ENCODE measurements around the gene PCDH17. TPM values are rescaled to one million over a fixed set of nuclear protein-coding genes. Genes with fewer than 3 reads are reported as not detected.

The PCDH17 gene
- polyA plus RNA-seq, 3 donors = not detected

DNA sequence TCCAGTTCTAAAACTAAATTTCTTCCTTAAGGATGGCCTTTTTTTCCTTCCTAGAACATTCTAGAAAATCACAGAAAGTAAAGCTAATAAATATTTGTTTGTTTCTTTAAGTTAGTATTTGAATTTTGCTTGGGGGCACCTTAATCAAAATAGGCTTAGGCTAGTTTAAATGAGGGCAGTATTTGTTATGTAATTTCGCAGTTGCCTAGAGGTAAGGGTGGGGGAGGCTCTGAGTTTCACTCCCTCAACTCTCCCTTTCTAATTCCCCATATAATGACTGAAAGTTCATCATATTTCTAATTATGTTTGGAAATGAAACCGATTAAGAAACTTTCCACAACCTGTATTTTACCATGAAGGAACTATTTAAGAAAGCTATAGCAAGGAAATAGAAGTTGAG, 40.6 kb downstream of the PCDH17 start:
- Mint-ChIP-seq H3K4me3 (no peak overlapping the region), H3K36me3 (no peaks in the 10 kb centered on the region), H3K9me3 (peaks cover 0 to 3% (median 0%) of the 10 kb centered on the region in 7 donors), H3K27me3 (ENCODE audit: low read depth in 3 of 3) (no peaks in the 10 kb centered on the region), H3K27ac (no peak overlapping the region), H3K4me1 (no peaks in the 10 kb centered on the region)
- Histone ChIP-seq H3K4me3 (replicated peaks in 1 of 3; ENCODE audit: low read depth in 2 of 3, low read length in 3 of 3) (no peak overlapping the region), H3K79me2 (ENCODE audit: insufficient read depth, low read length) (no peaks in the 10 kb centered on the region), H3K9ac (ENCODE audit: insufficient read depth, low read length, poor library complexity, severe bottlenecking) (no peak overlapping the region), H3K27me3 (ENCODE audit: control insufficient read depth in 2 of 2, insufficient read depth in 2 of 2, low read length in 2 of 2) (no peaks in the 10 kb centered on the region), H4K20me1 (ENCODE audit: insufficient read depth, low read length) (no peaks in the 10 kb centered on the region), H3K27ac (ENCODE audit: low read depth in 1 of 2, low read length in 2 of 2) (no peak overlapping the region), H3K9me3 (replicated peaks in 1 of 2; ENCODE audit: control insufficient read depth in 1 of 2, insufficient read depth in 1 of 2, low read length in 2 of 2) (no peaks in the 10 kb centered on the region), H3K36me3 (replicated peaks in 1 of 2; ENCODE audit: control insufficient read depth in 1 of 2, insufficient read depth in 2 of 2, low read length in 2 of 2) (no peaks in the 10 kb centered on the region), H3K4me1 (ENCODE audit: control insufficient read depth in 1 of 2, insufficient read depth in 2 of 2, low read length in 2 of 2) (no peaks in the 10 kb centered on the region), H2AFZ (ENCODE audit: insufficient read depth, low read depth, low read length, poor library complexity, severe bottlenecking) (no peak overlapping the region), H3K4me2 (replicated peaks; ENCODE audit: extremely low read depth, low read length, poor library complexity, severe bottlenecking) (no peak overlapping the region)
- no CpG with 5 or more reads among the region's 2 CpGs for WGBS (ENCODE audit: insufficient coverage)
- TF ChIP-seq, protein P1, sequence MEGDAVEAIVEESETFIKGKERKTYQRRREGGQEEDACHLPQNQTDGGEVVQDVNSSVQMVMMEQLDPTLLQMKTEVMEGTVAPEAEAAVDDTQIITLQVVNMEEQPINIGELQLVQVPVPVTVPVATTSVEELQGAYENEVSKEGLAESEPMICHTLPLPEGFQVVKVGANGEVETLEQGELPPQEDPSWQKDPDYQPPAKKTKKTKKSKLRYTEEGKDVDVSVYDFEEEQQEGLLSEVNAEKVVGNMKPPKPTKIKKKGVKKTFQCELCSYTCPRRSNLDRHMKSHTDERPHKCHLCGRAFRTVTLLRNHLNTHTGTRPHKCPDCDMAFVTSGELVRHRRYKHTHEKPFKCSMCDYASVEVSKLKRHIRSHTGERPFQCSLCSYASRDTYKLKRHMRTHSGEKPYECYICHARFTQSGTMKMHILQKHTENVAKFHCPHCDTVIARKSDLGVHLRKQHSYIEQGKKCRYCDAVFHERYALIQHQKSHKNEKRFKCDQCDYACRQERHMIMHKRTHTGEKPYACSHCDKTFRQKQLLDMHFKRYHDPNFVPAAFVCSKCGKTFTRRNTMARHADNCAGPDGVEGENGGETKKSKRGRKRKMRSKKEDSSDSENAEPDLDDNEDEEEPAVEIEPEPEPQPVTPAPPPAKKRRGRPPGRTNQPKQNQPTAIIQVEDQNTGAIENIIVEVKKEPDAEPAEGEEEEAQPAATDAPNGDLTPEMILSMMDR (IDR thresholded peaks at IDR 0.05) = no peak
- no peak for DNase-seq
- intact Hi-C loops (cut with micrococcal nuclease) = no loop called here

DNA sequence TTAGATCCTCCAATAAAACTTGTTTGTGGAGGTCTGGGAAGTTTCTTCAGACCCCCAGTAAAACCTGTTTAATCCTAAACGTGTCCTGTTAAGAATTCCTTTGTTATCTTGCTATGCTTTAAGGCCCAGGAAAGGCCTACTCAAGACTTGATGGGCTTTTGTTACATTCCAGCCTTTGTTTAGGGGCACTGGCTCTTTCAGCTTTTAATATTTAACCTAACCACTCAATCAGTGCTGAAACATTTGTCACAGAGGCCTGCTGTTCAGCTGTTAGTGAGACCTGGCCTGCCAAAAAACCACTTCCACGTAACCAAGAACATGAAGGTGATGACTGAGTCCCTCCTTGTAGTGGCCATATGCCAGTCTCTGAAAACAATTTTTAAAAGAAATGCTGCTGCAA, 41.7 kb downstream of the PCDH17 start:
- H3K36me3 ChIP-seq (replicated peaks in 1 of 2; ENCODE audit: control insufficient read depth in 1 of 2, insufficient read depth in 2 of 2, low read length in 2 of 2) = no peaks in the 10 kb centered on the region
- H3K36me3 Mint-ChIP-seq = no peaks in the 10 kb centered on the region
- TF ChIP-seq, protein P1 (IDR thresholded peaks at IDR 0.05) = no peak
- no peak overlapping the region for H3K9ac ChIP-seq (ENCODE audit: insufficient read depth, low read length, poor library complexity, severe bottlenecking)
- DNase-seq = no peak
- no peaks in the 10 kb centered on the region for H3K9me3 ChIP-seq (replicated peaks in 1 of 2; ENCODE audit: control insufficient read depth in 1 of 2, insufficient read depth in 1 of 2, low read length in 2 of 2)
- H3K4me2 ChIP-seq (replicated peaks; ENCODE audit: extremely low read depth, low read length, poor library complexity, severe bottlenecking) = no peak overlapping the region
- WGBS (ENCODE audit: insufficient coverage) = 64% methylated on average over 2 of the region's 2 CpGs
- H4K20me1 ChIP-seq (ENCODE audit: insufficient read depth, low read length) = no peaks in the 10 kb centered on the region
- no peaks in the 10 kb centered on the region for H3K4me1 ChIP-seq (ENCODE audit: control insufficient read depth in 1 of 2, insufficient read depth in 2 of 2, low read length in 2 of 2)
- H3K4me1 Mint-ChIP-seq = no peaks in the 10 kb centered on the region
- H3K27ac Mint-ChIP-seq = no peak overlapping the region
- no peaks in the 10 kb centered on the region for H3K27me3 Mint-ChIP-seq (ENCODE audit: low read depth in 3 of 3)
- H3K9me3 Mint-ChIP-seq = peaks cover 0 to 3% (median 0%) of the 10 kb centered on the region in 7 donors
- no peak overlapping the region for H3K4me3 Mint-ChIP-seq
- H3K27ac ChIP-seq (ENCODE audit: low read depth in 1 of 2, low read length in 2 of 2) = no peak overlapping the region
- H3K4me3 ChIP-seq (replicated peaks in 1 of 3; ENCODE audit: low read depth in 2 of 3, low read length in 3 of 3) = no peak overlapping the region
- H3K27me3 ChIP-seq (ENCODE audit: control insufficient read depth in 2 of 2, insufficient read depth in 2 of 2, low read length in 2 of 2) = no peaks in the 10 kb centered on the region
- intact Hi-C loops (cut with micrococcal nuclease) = no loop called here
- no peak overlapping the region for H2AFZ ChIP-seq (ENCODE audit: insufficient read depth, low read depth, low read length, poor library complexity, severe bottlenecking)
- no peaks in the 10 kb centered on the region for H3K79me2 ChIP-seq (ENCODE audit: insufficient read depth, low read length)
